Retina (tissue), 1 donor: Measurements from ENCODE around the gene TRAK1.
"Not testable (repeated sequence)": the region's sequence is repeated elsewhere in the genome, so short reads cannot be mapped to it uniquely, and the experiment has no call there.

Source experiments
- DNase-seq: peaks from one replicate; pipeline ENCODE4 v3.0.0-alpha.2; 2016

TRAK1 gene

GRCh38 chr3:42090973-42091731, at the start of gene TRAK1:
Gene TRAK1, plus strand, starts transcription at chr3:42091357. Its CDS starts 113 bp downstream, at chr3:42091470.
- no peak for DNase-seq

GRCh38 chr3:42042747-42043098, 48.4 kb upstream of the TRAK1 start:
- no peak for DNase-seq

- peak; percentile 79 for DNase-seq
Observed at GRCh38 chr3:42043099-42043813, 47.9 kb upstream of the TRAK1 start.

- DNase-seq, result no peak
Observed at GRCh38 chr3:42045708-42046243, 45.4 kb upstream of the TRAK1 start.

GRCh38 chr3:42048526-42048925, 42.6 kb upstream of the TRAK1 start:
- DNase-seq, result not testable (repeated sequence)

GRCh38 chr3:42050126-42050525, 41.0 kb upstream of the TRAK1 start:
- no peak for DNase-seq

- DNase-seq, result no peak
Observed at GRCh38 chr3:42051384-42052131, 39.6 kb upstream of the TRAK1 start.

- DNase-seq, result no peak
Observed at GRCh38 chr3:42052132-42052483, 39.0 kb upstream of the TRAK1 start.

GRCh38 chr3:42052484-42053351, 38.4 kb upstream of the TRAK1 start:
- no peak for DNase-seq

- no peak for DNase-seq
Observed at GRCh38 chr3:42053476-42053875, 37.7 kb upstream of the TRAK1 start.

GRCh38 chr3:42055291-42055690, 35.9 kb upstream of the TRAK1 start:
- no peak for DNase-seq

- DNase-seq, result no peak
Observed at GRCh38 chr3:42056840-42057239, 34.3 kb upstream of the TRAK1 start.

- no peak for DNase-seq
Observed at GRCh38 chr3:42057561-42058211, 33.5 kb upstream of the TRAK1 start.

GRCh38 chr3:42061025-42061712, 30.0 kb upstream of the TRAK1 start:
- DNase-seq, result no peak

GRCh38 chr3:42061713-42062380, 29.3 kb upstream of the TRAK1 start:
- no peak for DNase-seq

- no peak for DNase-seq
Observed at GRCh38 chr3:42062464-42062863, 28.7 kb upstream of the TRAK1 start.

GRCh38 chr3:42063888-42064287, 27.3 kb upstream of the TRAK1 start:
- DNase-seq, result no peak

- DNase-seq, result peak; percentile 39
Observed at GRCh38 chr3:42066516-42067181, 24.5 kb upstream of the TRAK1 start.

GRCh38 chr3:42067326-42067725, 23.8 kb upstream of the TRAK1 start:
- DNase-seq, result no peak
